GM18511 (cell line): ENCODE results near the gene CNDP1.
"Not testable (repeated sequence)": the region's sequence is repeated elsewhere in the genome, so short reads cannot be mapped to it uniquely, and the experiment has no call there.

Experiments
- ATAC-seq: cut with Tn5 transposase; IDR thresholded peaks from one replicate; pipeline ENCODE4 v1.9.1; 2021; ENCODE audit warnings: mild to moderate bottlenecking, moderate library complexity; ENCODE audit not compliant: unreplicated experiment

CNDP1 gene

DNA sequence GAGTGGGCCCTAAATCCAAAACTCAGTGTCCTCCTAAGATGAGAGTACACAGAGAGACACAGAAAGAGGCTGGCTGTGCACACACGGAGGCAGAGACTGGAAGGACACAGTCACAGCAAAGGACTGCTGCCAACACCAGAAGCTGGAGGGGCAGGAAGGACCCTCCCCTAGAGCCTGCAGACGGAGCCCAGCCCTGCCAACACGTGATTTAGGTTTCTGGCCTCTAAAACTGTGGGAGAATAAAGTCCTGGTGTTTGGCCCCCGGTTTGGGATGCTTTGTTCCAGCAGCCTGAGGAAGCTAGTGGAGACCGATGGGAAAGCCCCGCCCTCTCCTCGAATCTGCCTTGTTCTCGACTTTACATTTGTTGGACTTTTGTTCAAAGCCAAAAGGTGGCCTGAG, 10.6 kb downstream of the CNDP1 start:
- ATAC-seq: no peak

DNA sequence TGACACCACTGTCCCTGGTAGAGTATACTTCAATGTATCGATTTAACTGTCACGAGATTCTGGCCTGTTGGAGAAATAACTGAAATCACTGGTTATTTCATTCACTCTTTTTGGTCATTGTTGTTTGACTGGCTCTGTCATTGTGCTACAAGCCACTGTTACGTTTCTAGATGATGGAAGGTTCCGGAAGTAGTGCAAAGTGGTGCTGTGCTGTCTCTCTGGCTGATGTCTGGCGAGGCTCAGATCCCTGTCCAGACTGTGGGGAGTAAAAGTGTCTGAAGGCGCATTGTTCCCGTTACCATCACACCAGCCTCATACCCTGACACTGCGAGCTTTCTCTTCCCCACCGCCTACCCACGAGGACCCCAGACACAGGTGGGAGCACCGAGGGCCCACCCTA, 11.7 kb downstream of the CNDP1 start:
- ATAC-seq: no peak

DNA sequence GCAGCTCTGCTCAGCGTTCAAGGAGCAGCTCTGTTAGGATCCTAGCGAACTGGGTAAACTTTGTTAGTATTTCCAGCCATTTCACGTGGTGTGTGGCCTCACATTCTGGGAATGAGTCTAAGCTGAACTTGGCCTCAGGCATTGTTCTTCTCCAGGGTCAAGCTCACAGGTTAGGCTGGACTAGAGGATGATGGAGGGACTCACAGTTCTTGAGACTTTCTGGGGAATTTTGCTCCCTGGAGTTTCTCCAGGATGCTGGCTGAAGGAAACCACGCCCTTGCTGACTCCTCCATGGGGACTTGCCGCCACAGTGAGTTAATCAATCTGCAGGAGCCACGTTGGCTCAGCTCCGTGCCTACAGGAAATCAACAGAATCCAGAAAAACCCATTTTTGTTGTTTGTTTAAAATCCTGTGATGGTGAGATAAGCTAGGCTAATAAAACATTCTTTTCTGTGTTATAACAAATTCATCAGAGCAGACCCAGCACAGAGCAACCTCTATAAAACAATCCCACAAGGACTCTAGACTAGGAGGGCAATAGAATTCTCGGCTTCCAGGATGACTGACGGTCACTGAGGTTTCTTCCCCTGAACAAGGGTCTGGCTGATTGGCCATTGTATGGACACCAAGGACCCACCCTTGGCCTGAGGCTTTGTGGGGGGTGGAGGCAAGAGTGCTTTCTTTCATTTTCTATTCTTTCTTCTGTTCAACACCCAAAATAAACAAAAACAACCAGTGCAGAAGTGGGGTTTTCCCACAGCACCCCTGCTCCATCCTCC, 12.6 kb downstream of the CNDP1 start:
- ATAC-seq: no peak

DNA sequence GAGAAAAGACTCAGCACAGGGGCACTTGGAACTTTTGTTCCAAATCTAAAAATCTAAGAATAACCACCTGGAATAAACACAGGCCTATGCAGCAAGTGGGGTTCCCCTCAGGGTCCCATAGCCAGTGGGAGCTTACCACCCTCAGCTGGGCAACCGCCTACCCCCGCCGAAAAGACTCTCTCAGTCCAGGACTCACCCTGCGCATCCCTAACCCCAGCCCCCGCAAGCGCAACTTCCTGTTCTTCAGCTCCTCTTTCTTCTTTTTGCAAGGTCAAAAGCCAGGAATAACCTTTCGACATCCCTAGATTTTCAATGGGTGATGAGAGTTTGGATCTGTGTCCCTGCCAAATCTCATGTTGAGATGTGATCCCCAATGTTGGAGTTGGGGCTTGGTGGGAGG, 13.6 kb downstream of the CNDP1 start:
- no peak for ATAC-seq

DNA sequence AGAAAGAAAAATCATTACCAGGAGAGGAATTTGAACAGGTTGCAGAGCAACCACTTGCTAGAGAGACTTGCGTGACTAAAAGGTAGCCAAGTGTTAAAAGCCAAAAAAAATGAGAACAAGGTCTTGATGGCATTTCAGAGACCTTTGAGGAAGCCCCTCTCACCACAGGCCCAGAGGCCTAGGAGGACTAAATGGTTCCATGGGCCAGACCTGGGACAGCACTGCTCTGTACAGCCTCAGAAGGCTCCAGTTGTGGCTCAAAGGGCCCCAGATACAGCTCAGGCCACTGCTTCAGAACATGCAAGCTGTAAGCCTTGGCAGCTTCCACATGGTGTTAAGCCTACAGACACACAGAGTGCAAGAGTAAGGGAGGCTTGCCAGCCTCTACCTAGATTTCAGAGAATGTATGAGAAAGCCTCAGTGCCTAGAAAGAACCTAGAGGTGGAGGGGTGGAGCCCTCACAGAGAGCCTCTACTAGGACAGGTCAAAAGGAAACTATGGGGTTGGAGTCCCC, 15.3 kb downstream of the CNDP1 start:
- ATAC-seq: no peak

DNA sequence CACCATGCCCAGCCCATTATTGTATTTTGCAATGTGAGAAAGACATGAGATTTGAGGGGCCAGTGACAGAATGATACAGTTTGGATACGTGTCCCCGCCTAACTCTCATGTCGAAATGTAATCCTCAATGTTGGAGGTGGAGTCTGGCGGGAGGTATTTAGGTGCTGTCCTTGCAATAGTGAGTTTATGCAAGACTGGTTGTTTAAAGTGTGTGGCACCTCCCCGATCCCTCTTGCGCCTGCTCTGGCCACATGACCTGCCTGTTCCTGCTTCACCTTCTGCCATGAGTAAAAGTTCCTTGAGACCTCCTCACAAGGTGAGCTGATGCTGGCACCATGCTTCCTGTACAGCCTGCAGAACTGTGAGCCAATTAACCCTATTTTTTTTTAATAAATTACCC, 16.6 kb downstream of the CNDP1 start:
- ATAC-seq: no peak

DNA sequence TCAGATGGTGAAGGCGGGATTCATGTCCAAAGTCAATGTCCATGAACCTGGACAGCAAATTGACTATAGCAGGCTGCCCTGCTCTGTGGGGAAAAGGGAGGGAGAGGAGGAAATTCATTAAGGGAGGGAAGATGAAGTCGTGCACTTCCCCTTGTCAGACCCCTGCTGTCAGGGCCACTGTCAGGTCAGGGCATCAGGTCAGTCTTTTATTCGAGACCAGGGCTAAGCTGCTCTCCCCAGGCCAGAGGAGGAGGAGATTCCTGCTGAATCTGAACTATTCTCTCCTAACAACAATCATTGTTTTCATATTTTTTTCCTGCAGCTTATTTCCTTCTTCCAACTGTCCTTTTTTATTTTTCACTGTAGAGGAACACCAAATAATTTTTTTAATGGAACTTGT, 17.2 kb downstream of the CNDP1 start:
- ATAC-seq: no peak

DNA sequence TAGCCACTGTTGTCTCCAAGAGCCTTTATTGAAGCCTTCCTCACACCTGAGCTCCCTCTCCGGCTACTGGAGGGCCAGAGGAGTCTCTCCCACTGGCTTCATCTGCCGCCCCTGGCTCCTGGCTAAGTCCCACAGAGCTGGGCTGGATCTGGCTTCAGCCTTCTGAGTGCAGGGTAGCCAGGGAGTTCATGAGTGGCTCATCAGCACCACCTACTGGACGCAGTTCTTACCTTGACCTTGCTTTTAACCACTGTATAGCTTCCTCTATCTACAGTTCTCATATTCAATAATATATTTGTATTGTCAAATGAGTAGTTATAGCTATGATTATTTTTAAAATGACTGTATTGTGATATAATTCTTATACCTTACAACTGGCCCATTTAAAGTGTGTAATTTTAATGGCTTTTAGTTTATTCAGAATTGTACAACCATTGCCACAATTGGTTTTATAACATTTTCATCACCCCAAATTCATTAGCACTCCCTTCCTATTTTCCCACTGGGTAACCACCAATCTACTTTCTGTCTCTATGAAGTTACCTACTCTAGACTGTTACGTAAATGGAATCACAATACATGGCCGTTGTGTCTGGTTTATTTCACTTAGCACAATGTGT, 17.7 kb downstream of the CNDP1 start:
- peak; percentile 100 for ATAC-seq

DNA sequence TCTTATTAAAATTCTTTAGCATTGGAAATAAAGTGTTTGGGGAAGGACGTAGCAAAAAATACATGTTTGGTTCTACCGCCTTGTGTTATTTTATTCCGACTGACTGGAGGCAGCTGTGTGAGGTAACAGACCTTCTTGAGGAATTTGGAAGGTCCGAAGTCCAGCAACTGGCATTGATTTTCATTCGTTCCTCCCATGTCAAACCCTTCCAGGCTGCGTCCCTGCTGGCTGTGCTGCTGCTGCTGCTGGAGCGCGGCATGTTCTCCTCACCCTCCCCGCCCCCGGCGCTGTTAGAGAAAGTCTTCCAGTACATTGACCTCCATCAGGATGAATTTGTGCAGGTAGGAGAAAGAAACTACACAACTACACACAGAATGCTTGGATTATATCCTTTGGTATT, 21.8 kb downstream of the CNDP1 start:
- ATAC-seq: no peak

DNA sequence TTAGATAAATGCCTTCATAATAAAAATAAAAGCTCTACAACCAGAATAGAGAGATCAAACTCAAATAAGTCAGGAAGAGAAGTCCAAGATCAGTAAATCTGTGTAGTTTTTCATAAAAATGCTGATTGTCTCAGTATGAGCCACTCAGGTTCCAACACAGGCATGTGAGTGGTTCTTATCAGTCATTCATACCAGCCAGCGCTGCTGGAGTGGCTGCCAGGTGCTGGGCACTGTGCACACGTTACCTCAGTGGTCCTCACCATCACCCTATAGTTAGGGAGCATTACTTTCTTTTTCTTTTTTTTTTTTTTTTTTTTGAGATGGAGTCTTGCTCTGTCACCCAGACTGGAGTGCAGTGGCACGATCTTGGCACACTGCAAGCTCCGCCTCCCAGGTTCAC, 23.8 kb downstream of the CNDP1 start:
- ATAC-seq: no peak

DNA sequence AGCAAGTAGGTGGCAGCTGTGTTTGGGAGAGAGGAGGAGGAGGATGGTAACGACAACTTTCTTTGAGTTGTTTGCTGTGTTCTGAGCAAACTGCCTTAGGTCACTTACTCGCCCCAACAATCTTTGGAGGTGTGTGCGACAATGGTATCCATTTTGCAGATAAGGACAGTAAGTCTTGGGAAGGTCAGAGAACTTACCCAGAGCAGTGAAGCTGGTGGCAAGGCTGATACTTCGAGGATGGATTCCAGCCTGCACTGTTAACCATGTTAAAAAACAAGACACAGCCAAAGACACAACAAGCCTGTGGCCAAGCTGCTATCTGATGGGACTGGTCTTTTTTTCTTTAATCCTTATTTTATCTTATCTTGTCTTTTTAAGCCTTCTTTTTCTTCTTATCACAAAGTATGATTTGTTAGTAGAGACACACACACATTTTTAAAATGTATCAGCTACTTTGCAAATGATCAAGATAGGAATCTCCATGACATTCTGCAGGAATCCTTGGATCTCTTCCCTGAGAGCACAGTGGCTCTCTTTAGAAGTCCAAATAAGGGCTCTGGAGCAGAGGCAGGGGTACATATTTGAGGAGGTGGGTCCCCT, 27.9 kb downstream of the CNDP1 start:
- ATAC-seq: no peak

DNA sequence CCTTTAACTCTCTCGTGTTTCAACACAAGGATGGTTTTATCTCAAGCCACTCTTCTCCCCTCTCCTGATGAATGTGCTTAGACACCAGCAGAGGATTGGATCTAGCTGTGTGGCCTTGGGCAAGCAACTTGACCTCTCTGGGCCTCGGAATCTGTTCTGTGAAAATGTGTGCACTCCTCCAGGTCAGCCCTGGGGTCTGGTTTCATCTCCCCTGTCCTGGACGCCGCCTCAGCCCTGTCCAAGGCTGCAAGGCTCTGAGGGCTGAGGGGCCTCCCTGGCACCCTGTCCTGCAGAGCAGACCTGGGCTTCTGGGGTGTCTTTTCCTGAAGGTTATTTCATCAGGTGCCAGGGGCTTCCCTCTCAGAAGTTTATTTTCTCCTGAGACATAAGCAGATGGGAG, 28.5 kb downstream of the CNDP1 start:
- ATAC-seq: no peak

DNA sequence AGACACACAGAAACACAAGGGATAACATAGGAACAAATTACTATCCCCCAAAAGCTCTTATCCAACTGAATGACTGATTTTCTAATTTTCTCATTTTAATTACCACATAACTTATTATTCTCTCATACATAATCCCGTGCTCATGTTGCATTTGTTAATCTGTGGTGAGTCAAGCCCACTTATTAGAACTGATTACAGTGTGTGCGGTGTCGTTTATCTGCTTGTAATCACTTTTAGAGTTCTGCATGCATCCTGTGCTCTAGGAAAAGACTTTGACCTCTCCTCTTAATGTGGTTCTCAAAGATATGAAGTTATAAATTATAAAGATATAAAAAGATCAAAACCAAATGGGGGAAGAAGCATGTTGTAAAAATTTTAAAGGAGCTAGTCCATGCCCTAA, 29.7 kb downstream of the CNDP1 start:
- no peak for ATAC-seq

DNA sequence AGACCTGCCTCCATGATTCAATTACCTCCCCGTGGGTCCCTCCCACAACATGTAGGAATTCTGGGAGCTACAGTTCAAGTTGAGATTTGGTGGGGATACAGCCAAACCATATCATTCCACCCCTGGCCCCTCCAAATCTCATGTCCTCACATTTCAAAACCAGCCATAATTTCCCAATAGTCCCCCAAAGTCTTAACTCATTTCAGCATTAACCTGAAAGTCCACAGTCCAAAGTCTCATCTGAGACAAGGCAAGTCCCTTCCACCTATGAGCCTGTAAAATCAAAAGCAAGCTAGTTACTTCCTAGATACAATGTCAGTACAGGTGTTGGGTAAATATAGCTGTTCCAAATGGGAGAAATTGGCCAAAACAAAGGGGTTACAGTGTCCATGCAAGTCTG, 30.9 kb downstream of the CNDP1 start:
- not testable (repeated sequence) for ATAC-seq

DNA sequence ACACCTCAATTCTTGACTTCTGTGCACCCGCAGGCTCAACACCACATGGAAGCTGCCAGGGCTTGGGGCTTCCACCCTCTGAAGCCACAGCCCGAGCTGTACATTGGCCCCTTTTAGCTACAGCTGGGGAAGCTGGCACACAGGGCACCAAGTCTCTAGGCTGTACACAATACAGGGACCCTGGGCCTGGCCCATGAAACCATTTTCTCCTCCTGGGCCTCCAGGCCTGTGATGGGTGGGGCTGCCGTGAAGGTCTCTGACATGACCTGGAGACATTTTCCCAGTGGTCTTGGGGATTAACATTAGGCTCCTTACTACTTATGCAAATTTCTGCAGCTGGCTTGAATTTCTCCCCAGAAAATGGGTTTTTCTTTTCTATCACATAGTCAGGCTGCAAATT, 31.7 kb downstream of the CNDP1 start:
- not testable (repeated sequence) for ATAC-seq

DNA sequence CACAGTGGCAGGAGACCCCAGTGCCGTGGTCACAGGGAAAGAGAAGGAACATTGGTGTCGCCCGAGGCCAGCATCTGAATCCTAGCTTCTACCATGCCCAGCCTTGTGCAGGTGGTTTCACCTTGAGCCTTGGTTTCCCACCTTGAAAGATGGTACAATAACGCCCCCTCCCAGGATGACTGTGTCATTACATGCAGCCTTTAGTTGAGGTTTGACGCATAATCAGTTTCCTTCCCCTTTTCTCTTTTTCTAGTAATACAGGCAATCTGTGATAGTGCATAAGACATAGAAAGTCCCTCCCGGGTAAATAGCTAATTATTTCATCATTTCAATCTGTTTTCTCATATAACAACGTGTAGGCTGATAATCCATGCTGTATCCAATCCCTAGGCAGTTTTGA, 33.5 kb downstream of the CNDP1 start:
- no peak for ATAC-seq

DNA sequence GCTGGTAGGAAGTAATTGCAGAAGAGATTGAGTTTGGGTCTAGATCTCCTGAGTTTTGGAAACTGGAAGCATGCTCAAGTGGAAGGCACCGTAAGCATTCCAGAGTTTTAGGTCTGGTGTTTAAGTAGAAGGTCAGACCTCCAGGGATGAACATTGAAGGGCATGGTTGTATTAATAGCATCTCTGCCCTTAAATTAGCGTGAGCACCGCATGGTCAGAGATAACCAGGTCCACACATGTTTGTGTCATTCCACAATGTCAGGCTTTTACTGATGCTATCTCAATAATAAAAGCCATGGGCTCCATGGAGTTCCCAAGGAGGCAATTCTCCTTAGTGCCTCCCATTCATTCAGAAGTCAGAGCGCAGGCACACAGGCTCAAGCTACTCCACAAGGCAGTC, 35.1 kb downstream of the CNDP1 start:
- no peak for ATAC-seq

DNA sequence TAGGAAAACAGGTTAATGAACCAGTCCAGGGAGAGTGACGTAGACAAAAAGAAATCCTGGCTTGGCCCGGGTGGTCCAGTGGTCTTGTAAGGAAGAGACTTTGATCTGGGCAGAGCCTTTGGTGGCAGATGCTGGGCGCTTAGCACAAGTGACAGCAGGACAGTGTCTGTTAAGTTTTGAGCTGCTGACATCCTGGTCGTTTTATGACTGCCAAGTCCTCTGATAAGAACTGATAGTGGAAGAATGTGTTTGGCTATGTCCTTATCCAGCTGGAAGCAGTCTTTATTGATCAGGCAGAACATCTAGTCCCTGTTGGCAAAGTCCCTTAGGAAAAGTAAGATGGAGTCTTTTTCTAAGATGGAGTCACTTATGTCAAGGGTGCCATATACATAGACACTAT, 36.0 kb downstream of the CNDP1 start:
- no peak for ATAC-seq

DNA sequence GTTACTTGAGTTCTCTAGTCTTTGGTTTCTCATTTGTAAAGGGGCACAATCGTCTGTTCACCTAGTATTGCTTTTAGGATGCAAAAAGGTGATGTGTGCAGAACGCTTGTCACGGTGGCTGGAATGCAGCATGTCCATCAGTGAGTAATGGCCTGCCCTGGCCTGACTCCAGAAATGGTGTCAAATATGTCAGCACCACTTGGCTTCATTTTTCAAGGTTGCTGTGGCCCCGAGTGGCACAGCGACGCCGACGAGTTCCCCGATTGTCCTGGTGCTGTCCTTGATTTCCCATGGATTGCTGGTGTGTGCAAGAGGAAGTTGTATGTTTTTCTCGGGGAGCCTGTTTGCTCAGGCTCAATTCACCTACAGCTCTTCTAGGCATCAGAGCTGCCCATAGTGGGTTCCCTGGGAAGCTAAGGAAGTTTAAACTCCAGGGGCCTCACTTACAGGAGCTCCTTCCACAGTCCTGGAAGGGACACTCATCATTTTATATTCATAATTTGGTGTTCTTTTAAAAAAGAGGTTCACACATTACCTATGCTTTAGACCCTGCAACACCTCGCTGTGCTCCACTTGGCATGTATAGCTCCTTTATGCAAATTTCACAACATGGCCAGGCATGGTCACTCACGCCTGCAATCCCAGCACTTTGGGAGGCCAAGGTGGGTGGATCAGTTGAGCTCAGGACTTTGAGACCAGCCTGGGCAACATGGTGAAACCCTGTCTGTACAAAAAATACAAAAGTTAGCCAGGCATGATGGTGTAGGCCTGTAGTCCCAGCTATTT, 37.8 kb downstream of the CNDP1 start:
- ATAC-seq: no peak

DNA sequence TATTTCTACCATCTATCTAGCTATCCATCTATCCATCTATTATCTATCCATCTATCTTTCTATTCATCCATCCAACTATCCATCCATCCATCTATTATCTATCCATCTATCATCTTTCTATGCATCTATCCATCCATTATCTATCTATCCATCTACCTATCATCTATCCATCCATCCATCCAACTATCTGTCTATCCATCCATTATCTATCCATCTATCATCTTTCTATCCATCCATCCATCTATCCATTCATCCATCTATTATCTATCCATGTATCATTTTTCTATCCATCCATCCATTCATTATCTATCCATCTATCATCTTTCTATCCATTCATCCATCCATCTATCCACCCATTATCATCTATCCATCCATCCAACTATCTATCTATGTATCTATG, 38.8 kb downstream of the CNDP1 start:
- no peak for ATAC-seq

DNA sequence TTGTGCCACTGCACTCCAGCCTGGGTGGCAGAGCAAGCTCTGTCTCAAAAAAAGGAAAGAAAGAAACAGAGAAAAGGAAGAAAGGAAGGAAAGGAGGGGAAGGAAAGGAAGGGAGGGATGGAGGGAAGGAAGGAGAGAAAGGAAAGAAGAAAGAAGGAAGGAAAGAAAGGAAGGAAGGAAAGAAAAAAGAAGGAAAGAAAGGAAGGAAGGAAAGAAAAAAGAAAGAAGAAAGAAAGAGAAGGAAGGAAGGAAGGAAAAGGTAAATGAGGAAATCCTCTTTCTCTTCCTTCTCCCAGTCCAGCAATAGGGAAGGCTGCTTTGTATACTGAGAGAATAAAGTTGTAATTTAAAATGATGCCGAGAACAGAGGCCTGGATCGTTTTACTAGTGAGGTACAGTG, 40.6 kb downstream of the CNDP1 start:
- no peak for ATAC-seq
